Frontal cortex (tissue), 4 donors: ENCODE measurements around the gene MPST. TPM values are rescaled to one million over a fixed set of nuclear protein-coding genes. Genes with fewer than 3 reads are reported as not detected.

Experiments
- DNase-seq, 2 donors: peaks; one replicate each; pipeline ENCODE4 v3.0.0; 2012; ENCODE audit warnings: low spot score in 2 of 2
- FAIRE-seq: peaks from 2 replicates; lab custom pipeline; 2012; peaks lifted over from hg19 to GRCh38; lab: Jason Lieb, UNC
- total RNA-seq: library from RNA; depleted of rRNA; stranded (reverse); fragments of >200 nt; gene quantifications from one replicate; pipeline ENCODE4 v1.2.3, GENCODE V29; 2014
- donor health status: control.
- donor health status: control.
- donor health status: control.

The MPST gene
- total RNA-seq, 1 donor from 2014 or later = 22.0 TPM

GRCh38 chr22:37021041-37021440, 1.5 kb downstream of the MPST start:
- FAIRE-seq (no peak), DNase-seq (no peak)

DNA sequence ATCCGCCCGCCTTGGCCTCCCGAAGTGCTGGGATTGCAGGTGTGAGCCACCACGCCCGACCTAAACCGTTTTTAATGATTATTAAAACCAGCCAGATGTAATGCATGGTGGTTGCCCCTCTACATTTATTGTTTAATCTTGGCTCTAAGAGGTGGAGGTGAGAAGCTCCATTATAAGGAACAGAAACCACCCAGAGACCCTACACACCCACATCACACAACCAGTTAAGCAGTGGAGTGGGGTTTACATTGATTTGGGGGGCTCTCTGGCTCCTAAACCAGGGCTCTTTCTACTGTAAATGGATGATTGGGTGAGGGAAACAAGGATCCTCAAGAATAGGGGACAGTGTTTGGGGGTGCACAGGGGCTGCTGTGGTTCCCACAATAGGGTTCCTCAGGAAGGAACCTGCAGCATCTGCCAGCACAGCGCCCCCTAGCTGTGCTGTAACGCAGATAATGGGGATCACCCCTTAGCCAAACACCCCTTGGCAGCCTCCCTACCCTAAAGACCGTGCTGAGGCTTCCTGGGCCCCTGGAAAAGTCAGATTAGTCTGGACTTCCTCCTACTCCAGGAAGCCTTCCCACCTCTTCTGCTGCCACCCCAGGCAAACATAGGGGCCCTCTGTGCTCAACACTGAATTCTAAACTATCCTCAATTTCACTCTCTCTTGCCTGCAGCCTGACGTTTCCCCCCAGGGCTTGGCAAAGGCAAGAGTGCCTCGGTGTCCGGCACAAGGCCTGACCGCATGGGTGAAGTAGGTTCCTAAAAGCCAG, 2.4 kb downstream of the MPST start:
- DNase-seq (peak; percentile 61 to 63), FAIRE-seq (no peak)

DNA sequence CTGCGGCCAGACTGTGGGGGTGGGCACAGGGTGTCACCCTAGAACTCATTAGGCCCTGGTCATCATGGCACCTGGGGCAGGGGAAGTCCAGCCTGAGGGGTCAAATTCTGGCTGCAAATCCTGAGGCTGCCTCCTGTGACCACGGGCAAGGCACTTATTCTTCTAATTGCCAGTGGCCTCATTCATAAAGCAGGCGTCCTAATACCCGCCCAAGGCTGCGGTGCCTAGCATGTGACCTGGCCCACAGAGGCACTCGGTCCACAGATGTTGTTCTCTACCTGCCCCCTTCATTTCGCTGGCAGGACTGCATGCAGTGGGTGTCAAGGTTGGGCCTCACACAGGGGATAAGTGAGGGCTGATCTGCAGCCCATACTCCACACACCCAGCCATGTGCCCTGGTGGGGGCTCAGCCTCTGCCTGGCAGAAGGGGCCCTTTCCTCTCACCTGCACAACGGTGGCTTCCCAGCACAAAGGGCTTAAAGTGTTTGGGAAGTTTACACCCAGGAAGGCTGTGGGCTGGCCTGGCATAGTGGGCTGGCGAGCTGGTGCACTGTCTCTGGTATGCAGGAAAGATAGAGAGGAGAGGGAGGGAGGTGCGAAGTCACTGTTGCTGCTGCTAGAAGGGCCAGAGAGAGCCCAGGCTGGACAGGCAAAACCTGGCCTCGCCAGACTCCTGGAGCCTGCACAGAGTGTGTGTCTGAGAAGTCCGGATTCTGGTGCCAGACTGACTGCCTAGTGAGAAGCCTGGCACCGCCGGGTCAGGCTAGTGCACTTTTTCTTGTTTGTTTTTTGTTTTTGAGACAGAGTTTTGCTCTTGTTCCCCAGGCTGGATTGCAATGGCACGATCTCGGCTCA, 3.2 kb downstream of the MPST start:
- FAIRE-seq = no peak

GRCh38 chr22:37023743-37024338, 4.3 kb downstream of the MPST start:
- FAIRE-seq (no peak), DNase-seq (no peak)

More for the DNA sequence above, 3.2 kb downstream of the MPST start:
- no peak for DNase-seq

DNA sequence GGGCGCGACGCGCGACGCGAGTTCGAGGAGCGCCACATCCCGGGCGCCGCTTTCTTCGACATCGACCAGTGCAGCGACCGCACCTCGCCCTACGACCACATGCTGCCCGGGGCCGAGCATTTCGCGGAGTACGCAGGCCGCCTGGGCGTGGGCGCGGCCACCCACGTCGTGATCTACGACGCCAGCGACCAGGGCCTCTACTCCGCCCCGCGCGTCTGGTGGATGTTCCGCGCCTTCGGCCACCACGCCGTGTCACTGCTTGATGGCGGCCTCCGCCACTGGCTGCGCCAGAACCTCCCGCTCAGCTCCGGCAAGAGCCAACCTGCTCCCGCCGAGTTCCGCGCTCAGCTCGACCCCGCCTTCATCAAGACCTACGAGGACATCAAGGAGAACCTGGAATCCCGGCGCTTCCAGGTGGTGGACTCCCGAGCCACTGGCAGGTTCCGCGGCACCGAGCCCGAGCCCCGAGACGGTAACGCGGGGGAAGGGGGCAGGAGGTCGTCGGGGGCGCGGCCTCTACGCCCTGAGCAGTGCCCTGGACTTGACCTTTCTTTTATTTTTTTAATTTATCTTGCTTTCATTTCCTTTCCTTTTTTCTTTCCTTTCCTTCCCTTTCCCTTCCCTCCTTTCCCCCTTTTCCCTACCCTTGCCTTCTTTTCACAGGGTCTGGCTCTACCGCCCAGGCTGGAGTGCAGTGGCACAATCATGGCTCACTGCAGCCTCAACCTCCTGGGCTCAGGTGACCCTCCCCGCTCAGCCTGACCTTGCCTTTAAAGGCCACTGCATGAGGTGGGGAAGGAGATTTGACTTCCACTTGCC, 5.0 kb downstream of the MPST start:
- FAIRE-seq (no peak), DNase-seq (no peak)

DNA sequence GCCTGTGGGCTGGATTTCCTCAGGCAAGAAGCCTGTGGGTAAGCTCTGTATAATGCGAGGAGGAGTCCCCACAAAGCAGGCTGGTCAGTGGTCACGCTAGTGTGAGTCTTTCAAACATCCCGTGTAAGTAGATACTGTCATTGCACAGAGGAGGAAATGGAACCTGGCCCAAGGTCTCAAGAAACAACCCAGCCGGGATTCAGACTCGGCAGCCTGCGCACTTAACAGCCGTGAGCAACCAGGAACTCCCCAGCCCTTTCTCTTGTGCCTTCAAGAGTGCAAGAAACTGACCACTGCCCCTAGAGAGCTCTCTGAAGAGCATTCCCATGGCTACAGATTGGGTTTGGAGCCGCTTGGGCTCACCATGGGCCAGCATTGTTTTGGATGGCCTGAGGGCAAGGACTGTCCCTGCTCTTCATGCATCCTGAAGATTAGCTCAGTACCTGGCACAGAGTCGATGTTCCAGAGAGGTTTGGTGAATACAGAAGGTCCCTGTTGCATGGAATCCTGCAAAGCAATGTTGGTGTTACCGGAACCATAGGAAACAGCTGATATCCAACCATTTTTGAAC, 6.0 kb downstream of the MPST start:
- FAIRE-seq = no peak
- no peak for DNase-seq

- FAIRE-seq (no peak), DNase-seq (no peak)
Measured at GRCh38 chr22:37026325-37026724, 6.8 kb downstream of the MPST start.

- DNase-seq (no peak), FAIRE-seq (no peak)
Measured at GRCh38 chr22:37027556-37027955, 8.0 kb downstream of the MPST start.

DNA sequence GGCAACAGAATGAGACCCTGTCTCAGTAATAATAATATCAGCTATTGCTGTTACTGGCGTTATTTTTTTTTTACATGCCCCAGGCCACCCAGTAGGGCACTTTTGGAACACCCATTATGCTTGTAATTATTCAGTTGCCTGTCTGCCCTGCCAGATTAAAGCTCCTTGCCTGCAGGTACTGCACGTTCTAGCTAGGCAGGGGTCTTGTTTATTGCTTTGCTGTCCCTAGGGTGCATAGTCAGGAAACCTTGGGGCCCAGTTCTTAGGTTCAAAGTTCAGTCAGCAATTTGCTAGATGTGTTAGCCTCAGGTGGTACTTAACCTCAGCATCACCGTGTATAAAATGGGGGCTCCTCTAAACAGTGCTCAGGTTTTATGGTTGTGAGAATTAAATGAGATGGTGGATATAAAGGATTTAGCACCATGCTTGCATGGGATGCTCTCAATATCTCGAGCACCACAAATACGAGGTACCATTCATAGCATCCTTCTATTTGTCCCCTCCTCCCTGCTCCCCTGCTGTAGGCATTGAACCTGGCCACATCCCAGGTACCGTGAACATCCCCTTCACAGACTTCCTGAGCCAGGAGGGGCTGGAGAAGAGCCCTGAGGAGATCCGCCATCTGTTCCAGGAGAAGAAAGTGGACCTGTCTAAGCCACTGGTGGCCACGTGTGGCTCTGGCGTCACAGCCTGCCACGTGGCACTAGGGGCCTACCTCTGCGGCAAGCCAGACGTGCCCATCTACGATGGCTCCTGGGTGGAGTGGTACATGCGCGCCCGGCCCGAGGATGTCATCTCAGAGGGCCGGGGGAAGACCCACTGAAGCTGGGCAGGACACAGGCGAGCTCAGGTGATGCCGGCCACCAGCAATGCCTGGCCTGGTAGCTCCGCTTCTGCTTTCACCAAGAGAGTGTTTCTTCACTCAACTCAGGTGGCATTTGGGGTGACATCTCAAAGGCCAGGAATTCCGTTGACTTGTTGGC, 9.4 kb downstream of the MPST start:
- no peak for DNase-seq
- FAIRE-seq = no peak

GRCh38 chr22:37030560-37031281, 11.2 kb downstream of the MPST start:
- FAIRE-seq (no peak), DNase-seq (no peak)

DNA sequence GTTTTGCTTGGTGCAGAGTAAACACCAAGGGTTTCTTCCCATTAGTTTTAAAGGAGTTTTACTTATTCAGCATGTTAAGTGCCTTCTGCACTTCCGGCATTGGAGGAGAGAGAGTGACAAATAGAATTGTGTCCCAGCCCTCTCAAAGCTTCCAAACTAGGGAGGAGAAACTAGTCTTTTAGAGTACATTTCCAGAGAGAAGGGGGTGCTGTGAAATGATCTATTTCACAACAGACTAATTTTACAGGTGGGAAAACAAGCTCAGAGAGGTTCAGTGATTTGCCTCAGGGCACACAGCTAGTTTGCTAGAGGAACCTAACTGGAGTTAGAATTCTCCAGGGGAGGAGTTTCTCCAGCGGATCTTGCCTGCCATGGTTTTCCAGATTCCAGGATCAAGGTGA, 12.6 kb downstream of the MPST start:
- DNase-seq (no peak), FAIRE-seq (no peak)

DNA sequence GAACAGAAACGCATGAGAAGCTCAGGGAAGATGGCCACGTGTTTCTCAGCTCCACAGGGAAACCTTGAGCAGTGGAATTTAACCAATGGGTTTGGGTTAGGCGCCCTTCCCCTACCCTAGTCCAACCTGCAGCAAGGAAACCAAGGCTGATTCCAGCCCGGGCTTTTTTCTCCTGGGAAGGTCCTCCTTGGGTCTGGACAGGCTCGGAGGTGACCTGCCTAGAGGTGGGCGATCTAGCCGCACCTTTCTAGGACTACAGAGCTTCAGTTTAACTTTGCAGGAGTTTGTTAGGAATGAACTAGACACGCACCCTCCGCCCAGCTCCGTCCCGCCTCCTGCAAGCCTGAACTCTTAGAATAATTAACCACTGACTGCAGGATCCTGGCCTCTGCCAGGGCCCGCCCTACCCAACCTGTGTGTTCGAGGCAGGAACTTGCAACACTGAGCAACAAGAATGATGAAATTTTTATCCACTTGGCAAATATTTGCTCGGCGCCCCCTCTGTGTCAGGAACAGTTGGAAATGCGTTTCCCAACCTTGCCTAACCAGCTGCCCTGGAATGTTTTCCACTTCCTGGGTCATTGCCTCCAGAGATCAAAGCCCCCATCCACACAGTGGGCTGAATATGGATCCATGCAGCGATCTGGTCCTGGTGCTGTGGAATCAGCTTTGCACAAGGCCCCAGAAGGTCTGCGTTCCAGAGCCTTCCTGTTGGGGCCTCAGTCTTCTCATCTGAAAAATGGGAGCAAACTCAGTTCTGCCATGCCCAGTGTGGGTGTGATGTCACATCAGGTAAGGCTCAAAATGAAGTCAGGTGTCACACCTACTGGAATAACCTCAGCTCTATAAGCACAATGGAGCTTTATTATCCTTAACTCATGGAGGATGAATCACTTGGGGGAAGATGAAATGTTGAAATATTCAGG, 13.3 kb downstream of the MPST start:
- FAIRE-seq = no peak
- DNase-seq = no peak

- DNase-seq (no peak), FAIRE-seq (no peak)
Measured at GRCh38 chr22:37033605-37034430, 14.3 kb downstream of the MPST start.

GRCh38 chr22:37036655-37037377, 17.3 kb downstream of the MPST start:
- DNase-seq (no peak), FAIRE-seq (no peak)

DNA sequence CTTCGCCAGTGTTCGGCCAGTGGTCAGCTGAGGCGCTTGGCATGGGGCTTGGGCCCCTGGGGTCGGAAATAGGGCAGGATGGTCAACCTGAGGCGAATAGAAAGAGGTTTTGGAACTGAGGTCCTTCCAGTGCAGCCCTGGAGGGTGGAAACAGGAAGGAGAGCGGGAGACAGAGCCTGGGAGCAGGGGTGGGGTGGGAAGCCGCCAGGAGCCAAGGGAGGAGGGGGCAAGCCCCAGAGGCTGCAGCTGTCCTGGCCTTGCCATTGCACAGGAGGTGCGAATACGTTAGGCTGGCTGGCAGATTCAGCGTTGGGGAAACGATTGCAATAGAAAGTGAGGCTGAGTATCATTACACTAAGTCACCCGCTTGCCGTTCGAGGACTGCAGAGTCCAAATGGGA, 18.1 kb downstream of the MPST start:
- DNase-seq (no peak), FAIRE-seq (no peak)
